ENCODE data around the gene ZMYND11. TPM values are rescaled to one million over a fixed set of nuclear protein-coding genes. Genes with fewer than 3 reads are reported as not detected.

The ZMYND11 gene
- total and polyA plus RNA-seq, 2 of the 8 experiments (the other 6 are each of a cell fraction or from before 2014, with no cell fraction given) = 7.5 to 26.6 TPM

DNA sequence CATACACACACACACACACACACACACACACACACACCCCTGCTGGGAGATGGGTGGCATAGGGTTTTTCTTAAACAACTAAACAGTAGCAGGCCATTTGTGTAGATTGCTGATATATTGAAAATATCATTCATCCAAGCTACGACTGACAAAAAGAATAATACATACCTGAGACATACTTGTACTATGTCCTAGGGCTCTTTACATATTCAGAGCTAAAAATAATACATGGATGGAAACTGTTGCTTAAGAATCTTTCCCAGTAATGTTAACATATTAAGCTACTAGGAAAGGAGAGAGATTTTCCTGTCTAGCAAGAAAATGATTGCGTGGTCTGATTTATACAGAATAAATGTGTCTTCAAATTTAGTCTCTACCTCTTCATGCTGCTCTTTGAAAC is 46.0 kb upstream of the ZMYND11 start:
- WGBS, 2 experiments (ENCODE audit: extremely low coverage in 1 of 2, insufficient coverage in 1 of 2, insufficient read length in 1 of 2, insufficient replicate concordance in 2 of 2, low coverage in 1 of 2, low lambda C conversion rate in 2 of 2, missing lambda C conversion rate in 1 of 2) = 75% methylated on average over 2 of the region's 2 CpGs; no CpG with 5 or more reads in 1 of the 2 experiments
- no peak overlapping the region for H2BK15ac ChIP-seq (ENCODE audit: low read length)
- DNase-seq (ENCODE audit: low read depth in 1 of 2, low spot score in 2 of 2) = no peak
- TF ChIP-seq POU5F1 (IDR thresholded peaks at IDR 0.05; ENCODE audit: low read depth, low read length) = no peak
- TF ChIP-seq CBX5 (IDR thresholded peaks at IDR 0.05; ENCODE audit: low read depth, low read length) = no peak
- TF ChIP-seq TEAD4 (IDR thresholded peaks at IDR 0.05; ENCODE audit: low read depth, low read length) = no peak
- H3K9ac ChIP-seq (replicated peaks in 1 of 4; ENCODE audit: extremely low read depth in 1 of 4, low read depth in 3 of 4, low read length in 3 of 4) = no peak overlapping the region
- no peak overlapping the region for H3K14ac ChIP-seq (ENCODE audit: insufficient read length)
- CTCF ChIA-PET (ENCODE audit: partially characterized antibody) = interaction anchor here (1.0 to 1.7 kb wide), 3 partner anchors 12 to 141 kb away, joined by 3 to 4 read pairs (median 4); no protein-coding TSS in a partner anchor
- no peaks in the 10 kb centered on the region for H3K79me2 ChIP-seq (ENCODE audit: control insufficient read depth in 1 of 2, insufficient read depth in 2 of 2, low read length in 2 of 2)
- H2BK20ac ChIP-seq (ENCODE audit: low read length) = no peak overlapping the region
- H2BK12ac ChIP-seq (ENCODE audit: low read depth, low read length) = no peak overlapping the region
- H3K56ac ChIP-seq (replicated peaks; ENCODE audit: insufficient read length, low read depth, low read length) = no peak overlapping the region
- H4K20me1 ChIP-seq (replicated peaks in 1 of 2; ENCODE audit: control insufficient read depth in 1 of 2, insufficient read depth in 2 of 2, low read length in 2 of 2) = peaks cover 0 to under 1% of the 10 kb centered on the region in 2 experiments
- no peak overlapping the region for H4K8ac ChIP-seq (ENCODE audit: extremely low read depth, insufficient read depth, low read length)
- H3K23me2 ChIP-seq (ENCODE audit: low read depth, low read length) = no peaks in the 10 kb centered on the region
- no peak overlapping the region for H3K18ac ChIP-seq (ENCODE audit: extremely low read depth, low read length)
- H2BK5ac ChIP-seq (ENCODE audit: low read depth, low read length) = no peak overlapping the region
- no peak for FAIRE-seq
- no peak overlapping the region for H3K23ac ChIP-seq (ENCODE audit: insufficient read length)
- no peak overlapping the region for H2BK120ac ChIP-seq (replicated peaks; ENCODE audit: low read depth, low read length)
- H3K9me3 ChIP-seq (ENCODE audit: insufficient read depth in 2 of 2, low read depth in 1 of 2, low read length in 1 of 2) = peaks cover 2 to 38% of the 10 kb centered on the region in 2 experiments; a peak in 2 of 4 replicates
- H3K4me1 ChIP-seq (replicated peaks in 1 of 4; ENCODE audit: control insufficient read depth in 3 of 4, insufficient read depth in 4 of 4, low read length in 3 of 4) = no peaks in the 10 kb centered on the region; a peak in 1 of 7 replicates
- no peak overlapping the region for H2AFZ ChIP-seq (ENCODE audit: low read length)
- H4K5ac ChIP-seq (ENCODE audit: insufficient read length, low read depth, low read length) = no peak overlapping the region
- H3K4ac ChIP-seq (replicated peaks; ENCODE audit: insufficient read length, low read depth, low read length) = no peak overlapping the region
- POLR2A ChIA-PET (ENCODE audit: partially characterized antibody) = no interaction called here
- H3K36me3 ChIP-seq (ENCODE audit: control insufficient read depth in 2 of 4, insufficient read depth in 4 of 4, low read length in 3 of 4) = no peaks in the 10 kb centered on the region
- no peaks in the 10 kb centered on the region for H3K79me1 ChIP-seq (ENCODE audit: low read depth, low read length)
- H3K27me3 ChIP-seq (replicated peaks in 1 of 4; ENCODE audit: control insufficient read depth in 3 of 4, extremely low read depth in 1 of 4, insufficient read depth in 3 of 4, low read length in 3 of 4) = no peaks in the 10 kb centered on the region
- H3K4me3 ChIP-seq (ENCODE audit: extremely low read depth in 1 of 4, insufficient read depth in 2 of 4, low read depth in 3 of 4, low read length in 4 of 4) = no peak overlapping the region
- H4K91ac ChIP-seq (replicated peaks; ENCODE audit: insufficient read length, low read length) = no peak overlapping the region
- H3K27ac ChIP-seq (ENCODE audit: low read depth, low read length) = no peak overlapping the region
- no peak overlapping the region for H3K4me2 ChIP-seq (ENCODE audit: insufficient read depth in 1 of 2, low read depth in 2 of 2, low read length in 2 of 2)
- no peak overlapping the region for H2AK5ac ChIP-seq (ENCODE audit: low read depth, low read length)
